GM20000 (cell line): ENCODE data around the gene SH3PXD2A.

Experiments used
- DNase-seq: peaks from one replicate; pipeline ENCODE4 v3.0.0; 2012; ENCODE audit warnings: low spot score
- TF ChIP-seq, protein P1 (sequence below): IDR thresholded peaks from 2 replicates; pipeline ENCODE4 v1.5.1; 2012; ENCODE audit warnings: mild to moderate bottlenecking, control low read depth; ENCODE audit errors: extremely low read depth, missing control alignments

SH3PXD2A gene

DNA sequence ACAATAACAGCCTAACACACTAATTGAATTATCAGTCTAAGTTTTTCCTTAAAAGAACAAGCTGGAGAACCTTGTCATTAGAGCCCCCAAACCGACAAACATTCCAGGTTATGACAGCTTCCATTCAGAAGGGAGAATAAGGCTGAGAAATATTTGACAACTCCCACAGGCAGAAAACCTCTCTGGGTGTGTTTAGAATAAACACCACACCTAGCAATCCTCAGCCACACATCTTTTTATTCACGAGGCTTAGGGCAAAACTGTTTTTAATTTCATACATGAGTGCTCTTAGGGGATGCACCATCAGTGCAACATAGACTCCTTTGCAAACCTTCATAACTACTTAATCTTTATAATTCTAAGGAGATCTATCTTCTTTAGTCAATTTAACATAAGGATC lies 38.4 kb upstream of the SH3PXD2A start:
- TF ChIP-seq, protein P1, sequence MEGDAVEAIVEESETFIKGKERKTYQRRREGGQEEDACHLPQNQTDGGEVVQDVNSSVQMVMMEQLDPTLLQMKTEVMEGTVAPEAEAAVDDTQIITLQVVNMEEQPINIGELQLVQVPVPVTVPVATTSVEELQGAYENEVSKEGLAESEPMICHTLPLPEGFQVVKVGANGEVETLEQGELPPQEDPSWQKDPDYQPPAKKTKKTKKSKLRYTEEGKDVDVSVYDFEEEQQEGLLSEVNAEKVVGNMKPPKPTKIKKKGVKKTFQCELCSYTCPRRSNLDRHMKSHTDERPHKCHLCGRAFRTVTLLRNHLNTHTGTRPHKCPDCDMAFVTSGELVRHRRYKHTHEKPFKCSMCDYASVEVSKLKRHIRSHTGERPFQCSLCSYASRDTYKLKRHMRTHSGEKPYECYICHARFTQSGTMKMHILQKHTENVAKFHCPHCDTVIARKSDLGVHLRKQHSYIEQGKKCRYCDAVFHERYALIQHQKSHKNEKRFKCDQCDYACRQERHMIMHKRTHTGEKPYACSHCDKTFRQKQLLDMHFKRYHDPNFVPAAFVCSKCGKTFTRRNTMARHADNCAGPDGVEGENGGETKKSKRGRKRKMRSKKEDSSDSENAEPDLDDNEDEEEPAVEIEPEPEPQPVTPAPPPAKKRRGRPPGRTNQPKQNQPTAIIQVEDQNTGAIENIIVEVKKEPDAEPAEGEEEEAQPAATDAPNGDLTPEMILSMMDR = no peak
- DNase-seq = no peak

DNA sequence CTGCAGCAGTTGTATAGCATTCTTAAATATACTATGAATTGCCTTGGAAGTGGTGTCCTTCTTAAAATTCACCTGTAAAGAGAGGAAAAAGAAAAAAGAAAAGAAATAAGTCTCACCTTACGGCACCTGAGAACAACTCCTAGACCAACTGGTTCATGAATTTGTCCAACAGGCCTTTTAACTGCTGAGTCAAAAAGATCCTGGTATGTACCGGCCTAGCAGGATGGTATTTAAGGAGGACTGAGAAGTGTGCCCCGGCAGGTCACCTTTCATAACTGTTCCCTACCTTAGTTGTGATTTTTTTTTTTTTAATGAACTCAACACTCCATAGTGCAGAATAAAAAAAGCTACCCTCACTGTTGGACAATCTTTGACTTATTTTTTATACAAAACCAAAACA lies 36.8 kb upstream of the SH3PXD2A start:
- TF ChIP-seq, protein P1 = no peak
- no peak for DNase-seq

DNA sequence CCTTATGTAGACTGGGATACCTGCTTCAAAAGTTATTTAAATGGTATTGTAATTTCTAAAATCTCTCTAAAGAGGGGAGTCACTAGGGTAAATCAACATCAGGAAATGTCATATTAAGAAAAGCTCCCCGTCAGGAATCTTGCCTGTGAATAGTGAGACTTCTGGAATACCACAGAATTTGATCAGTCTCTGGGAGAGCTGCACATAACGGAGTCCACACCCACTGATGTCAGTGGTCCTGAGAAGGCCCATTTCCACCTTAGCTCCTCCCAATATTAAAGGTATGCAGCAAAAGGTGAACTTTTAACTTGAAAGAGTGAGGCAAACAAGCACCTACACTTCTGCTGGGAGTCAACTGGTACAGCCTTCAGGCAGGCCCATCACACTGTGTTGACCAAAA lies 35.3 kb upstream of the SH3PXD2A start:
- no peak for DNase-seq
- TF ChIP-seq, protein P1 = no peak

DNA sequence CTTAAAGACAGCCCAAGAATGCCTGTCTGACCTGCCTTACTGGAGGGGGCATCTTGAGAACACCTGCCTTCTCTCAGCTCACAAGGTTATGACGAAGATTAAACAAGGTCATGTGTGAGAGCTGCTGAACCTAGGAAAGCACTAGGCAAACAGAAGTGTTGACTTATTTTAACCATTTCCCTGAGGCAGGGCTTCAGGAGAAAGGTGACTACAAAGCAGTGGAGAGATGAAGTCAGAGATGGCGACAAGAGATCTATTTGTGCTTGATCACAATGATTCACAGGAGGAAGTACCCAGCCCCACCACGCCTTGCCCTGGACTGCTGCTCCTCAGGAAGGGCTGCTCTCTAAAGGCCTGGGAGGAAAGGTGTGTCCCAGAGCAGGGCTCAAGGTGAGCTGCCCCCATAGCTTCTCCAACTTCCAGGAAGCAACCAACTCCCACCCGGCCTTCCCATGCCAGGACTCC lies 34.9 kb upstream of the SH3PXD2A start:
- no peak for DNase-seq
- TF ChIP-seq, protein P1 = no peak

DNA sequence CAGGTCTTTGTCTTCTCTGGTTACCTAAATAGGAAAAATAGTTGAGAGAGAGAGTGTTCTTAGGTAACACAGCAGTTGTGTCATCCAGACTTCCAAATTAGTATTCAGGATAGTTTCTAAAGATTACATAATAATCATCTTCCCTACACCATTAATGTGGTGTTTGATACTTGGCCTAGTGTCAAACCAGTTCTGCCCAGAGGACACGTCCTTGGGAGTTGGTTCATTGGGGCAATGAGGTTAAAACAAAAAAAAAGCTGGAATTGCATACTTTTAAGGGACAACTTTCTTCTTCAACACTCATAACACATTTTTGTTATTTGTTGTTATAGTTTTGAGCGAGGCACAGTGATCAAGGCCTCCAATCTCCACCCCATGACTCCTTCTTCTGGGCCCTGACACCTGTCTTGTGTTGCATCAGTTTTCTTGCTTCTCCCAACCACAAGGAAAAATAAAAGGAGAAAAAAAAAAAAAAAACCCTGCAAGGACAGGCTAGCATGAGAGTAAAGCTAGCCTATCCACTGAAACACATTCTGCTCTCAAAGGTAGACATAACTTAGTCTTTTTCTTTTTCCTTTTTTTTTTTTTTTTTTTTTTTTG lies 33.8 kb upstream of the SH3PXD2A start:
- TF ChIP-seq, protein P1 = no peak
- DNase-seq = no peak

DNA sequence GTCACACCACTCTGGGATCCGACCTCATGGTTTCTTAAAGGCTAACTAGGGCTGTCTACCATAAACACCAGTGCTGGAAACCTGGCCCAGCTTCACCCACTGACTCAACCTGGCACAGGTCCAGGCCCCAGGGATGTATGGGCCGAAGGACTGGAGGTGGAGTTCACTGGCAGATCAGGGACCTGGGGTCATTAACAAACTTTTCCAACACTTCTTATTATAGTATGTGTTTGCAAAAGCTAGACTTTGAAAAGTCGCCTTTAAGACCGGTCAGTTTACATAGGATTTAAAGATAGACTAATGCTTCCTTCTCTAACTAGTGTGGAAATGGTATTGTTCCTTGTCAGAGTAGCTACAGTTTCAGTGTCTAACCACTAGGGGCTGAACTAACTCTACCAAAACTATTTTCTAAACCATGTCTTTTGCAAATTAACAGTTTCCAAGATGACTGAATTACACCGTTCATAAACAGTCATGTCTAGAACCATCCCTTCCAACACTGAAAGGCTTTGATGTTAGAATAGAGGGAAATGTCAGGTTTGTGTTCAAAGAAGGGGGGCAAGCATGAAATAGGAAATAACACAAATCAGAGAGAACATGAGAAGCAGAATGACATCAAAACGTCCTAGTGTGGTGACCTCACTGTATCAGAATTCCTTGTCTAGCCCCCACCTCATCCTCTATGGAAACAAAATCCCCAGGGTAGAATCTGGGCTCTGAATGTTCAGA lies 32.9 kb upstream of the SH3PXD2A start:
- TF ChIP-seq, protein P1 = peak; percentile 66
- DNase-seq = peak; percentile 64

DNA sequence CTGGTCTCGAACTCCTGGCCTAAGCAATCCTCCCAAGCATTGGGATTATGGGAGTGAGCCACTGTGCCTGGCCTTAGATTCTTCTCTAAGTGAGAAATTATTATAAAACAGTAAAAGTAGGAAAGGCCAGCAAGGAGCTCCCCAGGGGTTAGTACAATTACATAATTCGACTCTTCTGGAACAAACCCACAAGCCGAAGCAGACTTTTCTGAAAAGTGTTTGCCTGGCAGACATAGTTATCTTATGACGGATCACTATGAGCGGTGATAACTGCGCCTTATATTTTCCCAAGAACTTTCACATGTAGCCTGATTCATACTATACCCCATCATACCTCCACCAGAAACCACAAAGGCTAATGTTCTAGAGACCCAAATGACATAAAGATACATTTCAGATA lies 30.2 kb upstream of the SH3PXD2A start:
- TF ChIP-seq, protein P1 = no peak
- DNase-seq = no peak
